Activated CD8-positive, alpha-beta T cell treated with anti-CD3 and anti-CD28 coated beads, Interleukin-2, amount 10 ng/mL, durations not matched to agents 7 days and 5 days (primary cell): ENCODE results near the gene S1PR4. TPM values are rescaled to one million over a fixed set of nuclear protein-coding genes. Genes with fewer than 3 reads are reported as not detected.

Source experiments
- ATAC-seq: fragments of 150-1000 bp; cut with Tn5 transposase; one replicate; pipeline ENCODE4 v1.10.0; 2021; ENCODE audit warnings: moderate library complexity
- CTCF ChIA-PET: fragments of 350-600 bp; sonication (Branson Sonifier 250); formaldehyde crosslinking; loops from one replicate; lab custom pipeline; 2021; ENCODE audit warnings: antibody characterized with exemption; lab: Charles Lee
- POLR2A ChIA-PET: fragments of 350-600 bp; sonication (Branson Sonifier 250); formaldehyde crosslinking; loops from one replicate; lab custom pipeline; 2021; ENCODE audit warnings: antibody characterized with exemption; lab: Charles Lee
- DNase-seq: peaks from one replicate; pipeline ENCODE4 v3.0.0-alpha.2; 2020
- H3K27ac Mint-ChIP-seq: one replicate; pipeline ENCODE4 v1.8.0; 2021; ENCODE audit warnings: mild to moderate bottlenecking, mixed read lengths
- H3K27me3 Mint-ChIP-seq: one replicate; pipeline ENCODE4 v1.8.0; 2021; ENCODE audit warnings: low read depth, mixed read lengths
- H3K36me3 Mint-ChIP-seq: one replicate; pipeline ENCODE4 v1.8.0; 2021; ENCODE audit warnings: low read depth, mixed read lengths
- H3K4me1 Mint-ChIP-seq: one replicate; pipeline ENCODE4 v1.8.0; 2021; ENCODE audit warnings: low read depth, mixed read lengths
- H3K4me3 Mint-ChIP-seq: one replicate; pipeline ENCODE4 v1.8.0; 2021; ENCODE audit warnings: mild to moderate bottlenecking, mixed read lengths
- H3K9me3 Mint-ChIP-seq: one replicate; pipeline ENCODE4 v1.8.0; 2022; ENCODE audit warnings: mixed read lengths; ENCODE audit not compliant: insufficient read depth
- total RNA-seq, 2 experiments: library from RNA; stranded (reverse); gene quantifications; one replicate each; pipeline ENCODE4 v1.2.3, GENCODE V29; 2021

Gene S1PR4
- total RNA-seq, 2 experiments from 2014 or later = 140 TPM

DNA sequence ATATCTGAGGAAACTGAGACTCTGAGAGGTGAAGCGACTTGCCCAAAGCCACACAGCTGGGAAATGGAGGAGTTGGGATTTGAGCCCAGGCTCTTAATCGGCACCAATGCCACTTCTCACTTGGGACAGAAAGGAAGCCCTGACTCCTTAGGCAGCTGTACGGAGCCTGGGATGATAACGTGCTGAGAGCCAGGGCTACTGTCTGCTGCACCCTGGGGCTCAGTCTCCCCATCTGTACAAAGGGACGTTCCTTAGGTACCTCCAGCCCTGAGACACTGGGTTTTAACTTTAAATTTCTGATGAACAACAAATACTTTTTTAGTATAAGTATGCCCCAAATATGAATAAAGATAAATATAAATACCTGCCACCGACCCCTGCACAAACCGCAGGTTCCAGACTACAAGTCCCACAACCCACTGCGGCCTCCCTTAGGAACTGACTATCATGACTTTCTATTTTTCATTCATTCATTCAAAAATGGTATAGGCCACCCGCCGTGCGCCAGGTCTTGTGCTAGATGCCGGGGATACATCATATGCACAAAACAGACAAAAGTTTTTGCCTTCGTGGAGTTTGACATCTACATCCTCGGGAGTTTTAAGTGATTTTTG lies 6.4 kb downstream of the S1PR4 start:
- ChIA-PET CTCF (interaction anchor here (1.7 to 2.1 kb wide), 3 partner anchors 56 to 234 kb away, joined by 4 to 6 read pairs (median 6); no protein-coding TSS in a partner anchor), POLR2A (interaction anchor here (1.3 to 1.8 kb wide), 2 partner anchors 13 to 91 kb away, joined by 3 to 5 read pairs; no protein-coding TSS in a partner anchor)
- Mint-ChIP-seq H3K27me3 (no peaks in the 10 kb centered on the region), H3K4me3 (peak overlapping the region; percentile 88), H3K36me3 (peaks cover 52% of the 10 kb centered on the region), H3K4me1 (peaks cover 64% of the 10 kb centered on the region), H3K9me3 (no peaks in the 10 kb centered on the region), H3K27ac (peak overlapping the region; percentile 94)
- ATAC-seq (peak; percentile 24), DNase-seq (peak; percentile 84)

DNA sequence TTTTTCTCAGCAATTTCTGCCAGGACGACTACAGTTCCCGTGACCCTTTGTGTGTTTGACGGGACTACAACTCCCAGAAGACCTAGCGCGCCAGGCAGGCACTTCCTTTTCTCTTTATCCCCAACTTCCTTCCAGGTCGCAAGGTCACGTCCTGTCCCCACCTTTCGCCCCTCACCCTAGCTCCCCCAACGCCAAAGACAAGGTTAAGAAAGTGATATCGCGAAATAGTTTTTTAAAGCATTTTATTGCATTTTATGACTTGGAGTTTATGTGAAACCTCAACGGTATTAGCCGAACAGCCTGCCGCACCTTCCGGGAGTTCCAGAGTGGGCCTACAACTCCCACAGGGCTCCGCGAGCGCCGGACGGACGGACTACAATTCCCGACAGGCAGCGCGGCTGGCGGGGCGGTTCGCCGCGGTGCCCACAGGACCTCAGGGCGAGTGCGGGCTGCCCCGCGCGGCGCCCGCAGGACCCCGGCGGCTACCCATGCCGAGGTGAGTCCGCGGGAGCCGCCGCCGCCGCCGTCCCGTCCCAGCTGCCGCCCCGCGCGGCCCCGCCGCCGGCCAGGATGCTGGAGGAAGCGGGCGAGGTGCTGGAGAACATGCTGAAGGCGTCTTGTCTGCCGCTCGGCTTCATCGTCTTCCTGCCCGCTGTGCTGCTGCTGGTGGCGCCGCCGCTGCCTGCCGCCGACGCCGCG lies 7.0 kb downstream of the S1PR4 start, which contains the start of gene NCLN:
TSS of gene NCLN (plus strand) at position 470 of the 699 bp plus-strand sequence. CDS start at position 571, 101 bp downstream.
- Mint-ChIP-seq H3K4me1 (peaks cover 64% of the 10 kb centered on the region), H3K4me3 (peak within 1 kb of the TSS; percentile 92), H3K27ac (peak within 1 kb of the TSS; percentile 94), H3K9me3 (no peaks in the 10 kb centered on the region), H3K27me3 (no peaks in the 10 kb centered on the region), H3K36me3 (peaks cover 45% of the 10 kb centered on the region)
- ATAC-seq (peak; percentile 83), DNase-seq (peak; percentile 94)
- ChIA-PET CTCF (interaction anchor here (2.0 to 2.1 kb wide), 3 partner anchors 82 to 235 kb away, joined by 4 to 6 read pairs (median 6); no protein-coding TSS in a partner anchor), POLR2A (interaction anchor here (1.3 kb wide), 1 partner anchor 91 kb away, joined by 3 read pairs; no protein-coding TSS in a partner anchor)

DNA sequence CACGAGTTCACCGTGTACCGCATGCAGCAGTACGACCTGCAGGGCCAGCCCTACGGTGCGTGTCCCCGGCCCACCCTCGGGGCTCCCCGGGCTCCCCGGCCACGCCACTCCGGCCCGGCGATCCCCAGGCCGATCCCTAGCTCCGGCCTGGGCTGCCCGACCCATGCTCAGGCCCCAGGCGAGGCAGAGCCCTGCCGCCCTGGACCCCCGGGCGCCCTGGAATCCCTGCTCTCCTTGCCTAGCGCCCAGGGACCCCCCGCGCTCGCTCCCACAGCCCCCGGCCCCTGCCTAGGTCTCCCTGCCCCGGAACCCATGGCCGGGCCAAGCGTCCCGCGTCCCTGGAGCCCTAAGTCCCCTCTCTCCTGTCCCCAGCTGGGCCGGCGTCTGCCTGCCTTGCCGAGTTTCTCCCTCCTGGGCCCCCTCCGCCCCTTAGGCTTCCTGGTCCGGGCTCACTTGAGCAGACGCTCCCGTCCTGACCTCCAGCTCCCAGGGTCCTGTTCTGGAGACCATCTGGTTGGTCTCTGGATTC lies 7.7 kb downstream of the S1PR4 start:
- POLR2A ChIA-PET = interaction anchor here (1.2 kb wide), 2 partner anchors 9 to 53 kb away, joined by 3 to 4 read pairs; no protein-coding TSS in a partner anchor
- ATAC-seq (peak; percentile 2), DNase-seq (no peak)
- H3K27ac Mint-ChIP-seq = peak overlapping the region; percentile 85
- peak overlapping the region; percentile 92 for H3K4me3 Mint-ChIP-seq
- no peaks in the 10 kb centered on the region for H3K27me3 Mint-ChIP-seq
- peaks cover 66% of the 10 kb centered on the region for H3K4me1 Mint-ChIP-seq
- CTCF ChIA-PET = interaction anchor here (2.0 kb wide), 1 partner anchor 236 kb away, joined by 4 read pairs; no protein-coding TSS in a partner anchor
- no peaks in the 10 kb centered on the region for H3K9me3 Mint-ChIP-seq
- peaks cover 42% of the 10 kb centered on the region for H3K36me3 Mint-ChIP-seq

DNA sequence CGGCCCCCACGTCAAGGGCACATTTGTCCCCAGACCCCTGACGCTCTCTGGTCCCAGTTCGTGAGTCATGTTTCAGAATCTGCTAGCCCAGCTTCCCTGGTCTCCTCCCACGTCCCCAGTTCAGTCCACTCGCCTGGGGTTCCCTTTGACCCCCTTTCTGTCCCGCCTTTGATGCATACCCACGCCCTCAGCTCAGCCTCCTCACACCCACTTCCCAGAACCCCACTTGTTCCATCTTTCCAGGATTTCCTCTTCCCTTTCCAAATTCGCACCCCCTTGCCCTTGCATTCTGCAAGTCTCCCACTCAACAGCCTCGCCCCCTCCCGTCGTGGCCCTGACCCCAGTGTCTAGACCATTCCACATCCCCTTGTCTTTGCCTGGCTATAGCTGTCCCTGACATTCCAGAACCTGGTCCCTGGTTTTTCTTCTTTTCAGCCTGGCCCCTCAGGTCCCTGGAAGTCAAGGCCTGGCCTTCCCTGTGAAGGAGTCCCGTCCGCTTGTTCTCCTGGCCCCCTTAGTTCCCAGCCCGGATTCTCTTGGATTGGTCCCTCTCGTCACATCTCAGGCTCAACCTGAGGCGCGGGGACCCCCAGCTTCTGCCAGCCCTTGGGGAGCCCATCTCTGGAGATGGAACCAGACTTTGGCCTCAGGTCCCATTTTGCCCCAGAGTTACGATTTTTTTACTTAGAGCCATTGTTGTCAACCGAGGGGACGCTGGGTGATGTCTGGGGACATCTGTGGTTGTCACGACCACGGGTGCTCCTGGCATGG lies 8.5 kb downstream of the S1PR4 start:
- CTCF ChIA-PET = interaction anchor here (2.0 kb wide), 1 partner anchor 236 kb away, joined by 4 read pairs; no protein-coding TSS in a partner anchor
- Mint-ChIP-seq H3K27me3 (no peaks in the 10 kb centered on the region), H3K4me1 (peaks cover 62% of the 10 kb centered on the region), H3K36me3 (peaks cover 36% of the 10 kb centered on the region), H3K4me3 (peak overlapping the region; percentile 92), H3K9me3 (no peaks in the 10 kb centered on the region), H3K27ac (peak overlapping the region; percentile 85)
- POLR2A ChIA-PET = interaction anchor here (1.2 kb wide), 2 partner anchors 10 to 54 kb away, joined by 3 to 4 read pairs; no protein-coding TSS in a partner anchor
- ATAC-seq (no peak), DNase-seq (no peak)

DNA sequence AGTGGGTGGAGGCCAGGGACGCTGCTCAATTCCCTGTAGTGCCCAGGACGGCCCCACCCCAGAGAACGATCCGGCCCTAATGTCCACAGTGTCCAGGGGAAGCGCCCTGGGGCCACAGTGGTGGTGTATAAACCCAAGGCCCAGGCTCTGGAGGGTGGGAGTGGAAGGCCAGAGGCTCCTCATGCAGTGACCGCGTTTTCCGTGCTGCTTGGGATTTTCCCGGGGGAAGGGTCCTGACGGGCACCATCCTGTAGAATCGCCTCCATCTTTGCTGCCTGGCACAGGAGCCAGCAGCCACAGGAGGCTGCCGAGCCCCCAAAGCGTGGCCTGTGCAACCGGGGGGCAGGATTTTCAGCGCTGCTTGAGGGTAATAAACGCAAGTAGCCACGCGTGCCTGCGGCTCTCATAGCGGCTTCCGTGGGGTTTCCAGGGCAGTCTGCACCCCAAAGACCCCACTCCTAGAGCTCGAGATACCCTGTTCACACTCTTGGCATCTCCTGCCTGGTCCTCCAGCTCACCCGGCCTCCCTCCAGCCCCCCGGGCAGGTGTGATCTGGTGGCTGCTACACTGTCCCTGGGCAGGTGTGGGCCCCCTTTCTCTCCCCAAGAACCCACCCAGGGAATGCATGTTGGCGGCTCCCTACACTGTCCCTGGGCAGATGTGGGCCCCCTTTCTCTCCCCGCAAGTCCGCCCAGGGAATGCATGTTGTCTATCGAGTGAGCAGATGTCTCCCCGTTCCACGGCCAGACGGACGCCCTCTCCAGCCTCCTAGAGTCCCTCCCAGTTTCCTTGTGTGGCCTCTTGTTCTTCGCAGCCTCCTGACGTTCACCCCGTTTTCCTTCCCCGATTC lies 9.3 kb downstream of the S1PR4 start:
- Mint-ChIP-seq H3K27me3 (no peaks in the 10 kb centered on the region), H3K4me3 (peak overlapping the region; percentile 92), H3K27ac (peak overlapping the region; percentile 66), H3K9me3 (no peaks in the 10 kb centered on the region), H3K36me3 (peaks cover 32% of the 10 kb centered on the region), H3K4me1 (peaks cover 58% of the 10 kb centered on the region)
- CTCF ChIA-PET = interaction anchor here (2.0 kb wide), 1 partner anchor 237 kb away, joined by 4 read pairs; no protein-coding TSS in a partner anchor
- POLR2A ChIA-PET = interaction anchor here (1.2 kb wide), 1 partner anchor 11 kb away, joined by 4 read pairs; no protein-coding TSS in a partner anchor
- no peak for ATAC-seq
- no peak for DNase-seq

DNA sequence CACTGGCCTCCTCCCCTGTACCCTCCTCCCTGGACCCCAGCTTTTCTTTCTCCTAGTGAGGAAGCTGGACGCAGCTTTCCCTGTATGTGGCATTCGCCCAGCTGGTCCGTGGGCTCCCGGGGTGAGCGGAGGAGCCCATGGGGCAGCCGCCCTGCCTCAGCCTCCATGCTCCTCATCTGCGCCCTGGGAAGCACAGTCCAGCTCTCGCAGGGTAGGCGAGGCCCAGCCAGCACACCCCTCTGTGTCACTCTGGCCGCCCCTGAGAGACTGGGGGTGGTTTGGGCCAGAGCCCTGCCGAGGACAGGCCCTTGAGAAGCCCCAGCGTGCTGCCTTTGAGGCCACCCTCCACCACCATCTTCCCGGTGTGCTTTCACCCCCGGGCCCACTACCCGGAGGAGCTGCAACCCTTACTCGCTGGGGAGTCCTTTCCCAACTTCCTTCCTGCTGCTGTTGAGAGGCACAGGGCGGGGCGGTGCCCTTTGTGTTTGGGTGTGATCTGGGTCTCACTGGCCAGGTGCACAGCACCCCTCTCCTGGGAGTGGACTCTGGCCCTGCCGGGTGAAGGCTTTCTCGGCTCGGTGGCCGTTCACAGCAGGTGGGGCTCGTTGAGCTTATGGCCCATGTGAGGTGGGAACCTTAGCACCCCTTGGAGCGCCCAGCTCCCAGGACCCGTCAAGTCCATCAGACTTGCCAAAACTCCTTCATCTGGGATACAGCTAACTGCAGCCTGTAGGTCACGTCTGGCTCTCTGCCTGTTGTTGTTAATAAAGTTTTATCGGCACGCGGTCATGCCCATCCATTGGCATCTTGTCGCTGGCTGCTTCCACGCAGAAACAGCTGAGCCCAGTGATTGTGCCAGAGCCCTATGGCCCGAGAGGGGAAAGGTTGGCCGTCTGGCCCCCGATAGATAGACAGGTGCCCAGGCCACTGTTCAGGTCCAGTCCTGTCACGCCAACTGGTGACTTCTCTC lies 10.3 kb downstream of the S1PR4 start:
- POLR2A ChIA-PET = interaction anchor here (1.2 kb wide), 1 partner anchor 10 kb away, joined by 3 read pairs; the partner anchor contains the start of gene S1PR4
- CTCF ChIA-PET = interaction anchor here (0.6 kb wide), 1 partner anchor 207 kb away, joined by 3 read pairs; no protein-coding TSS in a partner anchor
- no peak for DNase-seq

DNA sequence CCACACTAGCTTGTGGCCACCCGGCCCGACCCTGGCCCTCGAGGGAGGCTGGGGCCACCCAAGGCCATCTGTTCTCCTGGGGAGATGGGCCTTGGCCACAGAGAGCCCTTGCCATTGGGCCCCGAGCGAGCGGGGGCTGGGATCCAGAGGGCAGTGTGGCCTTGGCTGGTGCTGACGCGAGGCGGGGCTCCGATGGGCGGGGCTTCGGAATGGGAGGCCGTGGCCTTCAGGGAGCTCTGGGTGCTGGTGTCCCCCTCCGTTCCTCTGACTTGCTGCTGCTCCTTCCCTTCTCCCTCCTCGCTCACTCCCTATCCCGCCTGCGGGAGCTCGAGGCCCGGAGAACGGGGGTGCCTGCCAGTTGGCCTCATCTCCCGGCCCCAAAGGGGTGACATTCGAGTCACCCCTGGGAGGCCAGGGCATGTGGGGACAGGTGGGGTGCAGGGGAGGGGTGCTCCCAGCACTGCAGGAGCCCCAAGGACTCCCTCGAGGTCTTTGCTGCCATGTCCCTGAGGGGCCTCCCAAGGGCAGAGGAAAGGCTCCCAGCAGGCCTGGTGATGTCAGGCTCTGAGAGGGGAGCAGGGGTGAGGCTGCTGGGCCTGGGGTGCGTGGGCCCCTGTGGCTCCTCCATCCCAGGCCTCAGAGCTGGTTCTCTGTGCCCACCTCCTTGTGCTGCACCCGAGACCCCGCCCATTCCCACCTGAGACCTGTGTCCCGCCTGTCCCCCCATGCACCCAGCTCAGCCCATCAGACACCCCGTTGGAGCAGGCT lies 11.3 kb downstream of the S1PR4 start:
- H3K4me3 Mint-ChIP-seq = no peak overlapping the region
- H3K27ac Mint-ChIP-seq = no peak overlapping the region
- ATAC-seq (no peak), DNase-seq (no peak)
- POLR2A ChIA-PET = interaction anchor here (1.2 kb wide), 1 partner anchor 11 kb away, joined by 3 read pairs; the partner anchor contains the start of gene S1PR4
- H3K27me3 Mint-ChIP-seq = no peaks in the 10 kb centered on the region
- no peaks in the 10 kb centered on the region for H3K9me3 Mint-ChIP-seq
- peaks cover 24% of the 10 kb centered on the region for H3K36me3 Mint-ChIP-seq
- peaks cover 40% of the 10 kb centered on the region for H3K4me1 Mint-ChIP-seq
- CTCF ChIA-PET = interaction anchor here (0.6 kb wide), 1 partner anchor 208 kb away, joined by 3 read pairs; no protein-coding TSS in a partner anchor

More for the DNA sequence above, 10.3 kb downstream of the S1PR4 start:
- Mint-ChIP-seq H3K36me3 (peaks cover 29% of the 10 kb centered on the region), H3K4me3 (peak overlapping the region; percentile 92), H3K9me3 (no peaks in the 10 kb centered on the region), H3K27me3 (no peaks in the 10 kb centered on the region), H3K27ac (peak overlapping the region; percentile 81), H3K4me1 (peaks cover 49% of the 10 kb centered on the region)
- no peak for ATAC-seq

DNA sequence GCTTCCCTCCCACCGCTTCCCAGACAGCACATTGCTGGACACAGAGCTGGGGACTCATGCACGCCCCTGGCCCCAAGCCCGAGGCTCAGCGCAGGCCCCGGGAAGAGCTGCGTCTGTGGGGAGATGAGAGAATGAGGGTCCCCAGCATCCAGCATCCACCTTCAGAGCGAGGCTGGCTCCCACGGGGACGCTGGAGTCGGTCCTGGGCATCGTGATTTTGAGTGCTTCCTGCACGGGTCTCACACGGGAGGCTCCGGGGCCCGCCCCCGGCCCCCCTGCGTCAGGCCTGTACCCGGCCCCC lies 11.9 kb downstream of the S1PR4 start:
- H3K27ac Mint-ChIP-seq = no peak overlapping the region
- H3K4me1 Mint-ChIP-seq = peaks cover 36% of the 10 kb centered on the region
- no peak for ATAC-seq
- DNase-seq = no peak
- no peak overlapping the region for H3K4me3 Mint-ChIP-seq
- ChIA-PET CTCF (no interaction called here), POLR2A (interaction anchor here (1.2 kb wide), 1 partner anchor 12 kb away, joined by 3 read pairs; the partner anchor contains the start of gene S1PR4)
- no peaks in the 10 kb centered on the region for H3K27me3 Mint-ChIP-seq
- H3K9me3 Mint-ChIP-seq = no peaks in the 10 kb centered on the region
- peaks cover 20% of the 10 kb centered on the region for H3K36me3 Mint-ChIP-seq
